ENCODE data around the gene CIC. TPM values are rescaled to one million over a fixed set of nuclear protein-coding genes. Genes with fewer than 3 reads are reported as not detected.

The CIC gene
- total and polyA plus RNA-seq, 2 of the 13 experiments (the other 11 are each of a cell fraction or from before 2014, with no cell fraction given) = 5.9 to 8.0 TPM

DNA sequence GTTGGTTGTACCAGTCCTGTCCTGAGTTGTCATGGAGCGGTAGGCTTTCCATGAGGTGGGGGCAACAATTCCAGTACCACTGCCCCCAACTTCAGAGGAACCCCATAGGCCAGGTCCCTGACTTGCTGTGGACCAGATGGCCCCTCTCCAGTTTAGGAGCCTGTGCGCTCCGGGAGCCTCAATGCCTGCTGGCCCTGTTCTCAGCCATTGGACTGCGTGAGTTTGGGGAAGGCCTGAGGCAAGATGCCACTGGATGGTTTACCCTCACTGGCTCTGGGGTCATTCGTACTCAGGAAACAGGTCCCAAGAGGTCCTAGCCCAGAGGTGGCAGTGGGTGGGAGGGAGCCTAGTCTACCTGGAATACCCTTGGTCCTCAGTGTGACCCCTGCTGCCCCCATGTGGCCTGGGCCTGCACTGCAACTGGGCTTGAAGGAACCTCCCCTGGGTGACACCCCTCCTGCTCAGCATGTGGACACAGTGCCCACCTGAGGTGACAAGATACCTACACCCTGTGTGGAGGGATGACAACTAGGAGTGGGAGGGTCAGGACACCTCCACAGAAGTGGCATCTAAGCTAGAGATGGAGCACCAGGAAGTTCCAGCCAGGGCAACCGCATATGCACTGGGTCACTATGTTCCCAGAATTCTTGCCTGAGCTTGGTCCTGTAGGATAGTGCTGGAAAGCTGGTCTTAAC is 26.9 kb downstream of the CIC start (continued):
- TF ChIP-seq, protein P1, sequence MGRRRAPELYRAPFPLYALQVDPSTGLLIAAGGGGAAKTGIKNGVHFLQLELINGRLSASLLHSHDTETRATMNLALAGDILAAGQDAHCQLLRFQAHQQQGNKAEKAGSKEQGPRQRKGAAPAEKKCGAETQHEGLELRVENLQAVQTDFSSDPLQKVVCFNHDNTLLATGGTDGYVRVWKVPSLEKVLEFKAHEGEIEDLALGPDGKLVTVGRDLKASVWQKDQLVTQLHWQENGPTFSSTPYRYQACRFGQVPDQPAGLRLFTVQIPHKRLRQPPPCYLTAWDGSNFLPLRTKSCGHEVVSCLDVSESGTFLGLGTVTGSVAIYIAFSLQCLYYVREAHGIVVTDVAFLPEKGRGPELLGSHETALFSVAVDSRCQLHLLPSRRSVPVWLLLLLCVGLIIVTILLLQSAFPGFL (CRISPR knock-in tag; IDR thresholded peaks at IDR 0.05) = no peak
- peak; percentile 58 for TF ChIP-seq SMC3 (IDR thresholded peaks at IDR 0.05; ENCODE audit: low read length)
- TF ChIP-seq RXRB (CRISPR knock-in tag; IDR thresholded peaks at IDR 0.05; ENCODE audit: borderline replicate concordance) = 0 out of 2 replicates have a peak, but pooled peaks have one; percentile 13
- TF ChIP-seq AGO1 (IDR thresholded peaks at IDR 0.05; ENCODE audit: low read depth, low read length, poor library complexity, severe bottlenecking) = no peak
- peak; percentile 21; the same call in 1 of the 2 replicates for TF ChIP-seq GABPB1 (CRISPR knock-in tag; IDR thresholded peaks at IDR 0.05)
- peak; percentile 84; the same call in 1 of the 2 replicates for TF ChIP-seq PAF1 (CRISPR knock-in tag; IDR thresholded peaks at IDR 0.05)
- TF ChIP-seq, protein P2, sequence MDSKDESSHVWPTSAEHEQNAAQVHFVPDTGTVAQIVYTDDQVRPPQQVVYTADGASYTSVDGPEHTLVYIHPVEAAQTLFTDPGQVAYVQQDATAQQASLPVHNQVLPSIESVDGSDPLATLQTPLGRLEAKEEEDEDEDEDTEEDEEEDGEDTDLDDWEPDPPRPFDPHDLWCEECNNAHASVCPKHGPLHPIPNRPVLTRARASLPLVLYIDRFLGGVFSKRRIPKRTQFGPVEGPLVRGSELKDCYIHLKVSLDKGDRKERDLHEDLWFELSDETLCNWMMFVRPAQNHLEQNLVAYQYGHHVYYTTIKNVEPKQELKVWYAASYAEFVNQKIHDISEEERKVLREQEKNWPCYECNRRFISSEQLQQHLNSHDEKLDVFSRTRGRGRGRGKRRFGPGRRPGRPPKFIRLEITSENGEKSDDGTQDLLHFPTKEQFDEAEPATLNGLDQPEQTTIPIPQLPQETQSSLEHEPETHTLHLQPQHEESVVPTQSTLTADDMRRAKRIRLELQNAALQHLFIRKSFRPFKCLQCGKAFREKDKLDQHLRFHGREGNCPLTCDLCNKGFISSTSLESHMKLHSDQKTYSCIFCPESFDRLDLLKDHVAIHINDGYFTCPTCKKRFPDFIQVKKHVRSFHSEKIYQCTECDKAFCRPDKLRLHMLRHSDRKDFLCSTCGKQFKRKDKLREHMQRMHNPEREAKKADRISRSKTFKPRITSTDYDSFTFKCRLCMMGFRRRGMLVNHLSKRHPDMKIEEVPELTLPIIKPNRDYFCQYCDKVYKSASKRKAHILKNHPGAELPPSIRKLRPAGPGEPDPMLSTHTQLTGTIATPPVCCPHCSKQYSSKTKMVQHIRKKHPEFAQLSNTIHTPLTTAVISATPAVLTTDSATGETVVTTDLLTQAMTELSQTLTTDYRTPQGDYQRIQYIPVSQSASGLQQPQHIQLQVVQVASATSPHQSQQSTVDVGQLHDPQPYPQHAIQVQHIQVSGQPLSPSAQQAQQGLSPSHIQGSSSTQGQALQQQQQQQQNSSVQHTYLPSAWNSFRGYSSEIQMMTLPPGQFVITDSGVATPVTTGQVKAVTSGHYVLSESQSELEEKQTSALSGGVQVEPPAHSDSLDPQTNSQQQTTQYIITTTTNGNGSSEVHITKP (CRISPR knock-in tag; IDR thresholded peaks at IDR 0.05; ENCODE audit: low read depth) = peak; percentile 70; the same call in 1 of the 2 replicates
- TF ChIP-seq FOXA1 (IDR thresholded peaks at IDR 0.05) = no peak
- peak; percentile 68; the same call in 1 of the 2 replicates for TF ChIP-seq FOXA1 (CRISPR knock-in tag; IDR thresholded peaks at IDR 0.05)
- TF ChIP-seq, protein P3, sequence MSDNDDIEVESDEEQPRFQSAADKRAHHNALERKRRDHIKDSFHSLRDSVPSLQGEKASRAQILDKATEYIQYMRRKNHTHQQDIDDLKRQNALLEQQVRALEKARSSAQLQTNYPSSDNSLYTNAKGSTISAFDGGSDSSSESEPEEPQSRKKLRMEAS (IDR thresholded peaks at IDR 0.05) = 0 out of 2 replicates have a peak, but pooled peaks have one; percentile 27
- TF ChIP-seq, protein P4, sequence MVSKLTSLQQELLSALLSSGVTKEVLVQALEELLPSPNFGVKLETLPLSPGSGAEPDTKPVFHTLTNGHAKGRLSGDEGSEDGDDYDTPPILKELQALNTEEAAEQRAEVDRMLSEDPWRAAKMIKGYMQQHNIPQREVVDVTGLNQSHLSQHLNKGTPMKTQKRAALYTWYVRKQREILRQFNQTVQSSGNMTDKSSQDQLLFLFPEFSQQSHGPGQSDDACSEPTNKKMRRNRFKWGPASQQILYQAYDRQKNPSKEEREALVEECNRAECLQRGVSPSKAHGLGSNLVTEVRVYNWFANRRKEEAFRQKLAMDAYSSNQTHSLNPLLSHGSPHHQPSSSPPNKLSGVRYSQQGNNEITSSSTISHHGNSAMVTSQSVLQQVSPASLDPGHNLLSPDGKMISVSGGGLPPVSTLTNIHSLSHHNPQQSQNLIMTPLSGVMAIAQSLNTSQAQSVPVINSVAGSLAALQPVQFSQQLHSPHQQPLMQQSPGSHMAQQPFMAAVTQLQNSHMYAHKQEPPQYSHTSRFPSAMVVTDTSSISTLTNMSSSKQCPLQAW (CRISPR knock-in tag; IDR thresholded peaks at IDR 0.05) = peak; percentile 56
- TF ChIP-seq POLR2AphosphoS5 (IDR thresholded peaks at IDR 0.05; ENCODE audit: low read depth, low read length) = peak; percentile 55
- TF ChIP-seq SATB2 (CRISPR knock-in tag; IDR thresholded peaks at IDR 0.05) = no peak
- TF ChIP-seq TARDBP (CRISPR knock-in tag; IDR thresholded peaks at IDR 0.05) = peak; percentile 55; the same call in 1 of the 2 replicates
- TF ChIP-seq HDAC1 (CRISPR knock-in tag; IDR thresholded peaks at IDR 0.05) = no peak
- TF ChIP-seq SP4 (CRISPR knock-in tag; IDR thresholded peaks at IDR 0.05) = no peak
- TF ChIP-seq POLR2A (IDR thresholded peaks at IDR 0.05; ENCODE audit: insufficient read depth in 1 of 2, low read depth in 2 of 2, low read length in 2 of 2) = peak; percentile 45 to 60; a peak in 3 of 4 replicates
- 0 out of 2 replicates have a peak, but pooled peaks have one; percentile 24 for TF ChIP-seq ZC3H13 (CRISPR knock-in tag; IDR thresholded peaks at IDR 0.05)
- TF ChIP-seq, protein P5, sequence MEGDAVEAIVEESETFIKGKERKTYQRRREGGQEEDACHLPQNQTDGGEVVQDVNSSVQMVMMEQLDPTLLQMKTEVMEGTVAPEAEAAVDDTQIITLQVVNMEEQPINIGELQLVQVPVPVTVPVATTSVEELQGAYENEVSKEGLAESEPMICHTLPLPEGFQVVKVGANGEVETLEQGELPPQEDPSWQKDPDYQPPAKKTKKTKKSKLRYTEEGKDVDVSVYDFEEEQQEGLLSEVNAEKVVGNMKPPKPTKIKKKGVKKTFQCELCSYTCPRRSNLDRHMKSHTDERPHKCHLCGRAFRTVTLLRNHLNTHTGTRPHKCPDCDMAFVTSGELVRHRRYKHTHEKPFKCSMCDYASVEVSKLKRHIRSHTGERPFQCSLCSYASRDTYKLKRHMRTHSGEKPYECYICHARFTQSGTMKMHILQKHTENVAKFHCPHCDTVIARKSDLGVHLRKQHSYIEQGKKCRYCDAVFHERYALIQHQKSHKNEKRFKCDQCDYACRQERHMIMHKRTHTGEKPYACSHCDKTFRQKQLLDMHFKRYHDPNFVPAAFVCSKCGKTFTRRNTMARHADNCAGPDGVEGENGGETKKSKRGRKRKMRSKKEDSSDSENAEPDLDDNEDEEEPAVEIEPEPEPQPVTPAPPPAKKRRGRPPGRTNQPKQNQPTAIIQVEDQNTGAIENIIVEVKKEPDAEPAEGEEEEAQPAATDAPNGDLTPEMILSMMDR (CRISPR knock-in tag; IDR thresholded peaks at IDR 0.05) = peak; percentile 97
- no peak for TF ChIP-seq IRF2 (CRISPR knock-in tag; IDR thresholded peaks at IDR 0.05)
- TF ChIP-seq ZNF446 (CRISPR knock-in tag; IDR thresholded peaks at IDR 0.05) = no peak
